Coronary artery (tissue), 2 donors: Measurements from ENCODE around the gene MYCBP2.

Experiments
- DNase-seq: peaks from one replicate; pipeline ENCODE4 v3.0.0-alpha.2; 2017; ENCODE audit warnings: low spot score
- H3K27ac ChIP-seq, 2 donors: fragments of 200-600 bp; sonication (generic); one replicate each; pipeline ENCODE4 v1.5.1; 2016 to 2019
- H3K4me3 ChIP-seq: fragments of 200-600 bp; sonication (generic); 2 replicates; pipeline ENCODE4 v1.5.1; 2016; ENCODE audit warnings: mild to moderate bottlenecking, moderate library complexity
- CTCF ChIP-seq: fragments of 200-600 bp; sonication (generic); IDR thresholded peaks from one replicate; pipeline ENCODE4 v1.5.1; 2019; ENCODE audit warnings: antibody characterized with exemption

Gene MYCBP2

GRCh38 chr13:77061362-77061761, 265.5 kb downstream of the MYCBP2 start:
- Histone ChIP-seq H3K27ac (no peak overlapping the region), H3K4me3 (no peak overlapping the region)
- no peak for TF ChIP-seq CTCF
- DNase-seq: no peak

GRCh38 chr13:77056886-77057285, 270.0 kb downstream of the MYCBP2 start:
- TF ChIP-seq CTCF: no peak
- no peak for DNase-seq
- no peak overlapping the region for H3K27ac ChIP-seq
- H3K4me3 ChIP-seq: no peak overlapping the region

- H3K27ac ChIP-seq: no peak overlapping the region
- H3K4me3 ChIP-seq: no peak overlapping the region
- no peak for TF ChIP-seq CTCF
- no peak for DNase-seq
These were observed 270.5 kb downstream of the MYCBP2 start for GRCh38 chr13:77056382-77056781.

- no peak for TF ChIP-seq CTCF
- no peak for DNase-seq
- Histone ChIP-seq H3K27ac (no peak overlapping the region), H3K4me3 (no peak overlapping the region)
These were observed 271.7 kb downstream of the MYCBP2 start for GRCh38 chr13:77055158-77055557.

- no peak overlapping the region for H3K4me3 ChIP-seq
- H3K27ac ChIP-seq: no peak overlapping the region
- no peak for TF ChIP-seq CTCF
- DNase-seq: no peak
These were observed 273.7 kb downstream of the MYCBP2 start for GRCh38 chr13:77053192-77053591.

GRCh38 chr13:77048681-77049080, 278.2 kb downstream of the MYCBP2 start:
- DNase-seq: no peak
- TF ChIP-seq CTCF: no peak
- H3K27ac ChIP-seq: no peak overlapping the region
- no peak overlapping the region for H3K4me3 ChIP-seq

- no peak for TF ChIP-seq CTCF
- Histone ChIP-seq H3K27ac (no peak overlapping the region), H3K4me3 (no peak overlapping the region)
- DNase-seq: no peak
These were observed 279.1 kb downstream of the MYCBP2 start for GRCh38 chr13:77047649-77048343.
